Keratinocyte (primary cell): Measurements from ENCODE around the gene IDS. TPM values are rescaled to one million over a fixed set of nuclear protein-coding genes. Genes with fewer than 3 reads are reported as not detected.
"Not testable (repeated sequence)": the region's sequence is repeated elsewhere in the genome, so short reads cannot be mapped to it uniquely, and the experiment has no call there.

Experiments used
- DNase-seq: peaks from one replicate; pipeline ENCODE4 v3.0.0-alpha.2; 2011; ENCODE audit warnings: low read depth, missing footprints, low spot score
- FAIRE-seq: peaks from 2 replicates; lab custom pipeline; 2011; peaks lifted over from hg19 to GRCh38; lab: Jason Lieb, UNC
- H2AFZ ChIP-seq: 2 replicates; pipeline ENCODE4 v1.6.0; 2012; ENCODE audit warnings: low read length, control low read depth, inconsistent platforms; ENCODE audit not compliant: control insufficient read depth
- H3K27ac ChIP-seq: 2 replicates; pipeline ENCODE4 v1.5.1; 2011; ENCODE audit warnings: low read length; ENCODE audit not compliant: control insufficient read depth, insufficient read depth
- H3K27me3 ChIP-seq: 3 replicates; pipeline ENCODE4 v1.6.0; 2011; ENCODE audit warnings: low read length; ENCODE audit not compliant: control insufficient read depth, insufficient read depth; ENCODE audit errors: extremely low read depth
- H3K36me3 ChIP-seq, 2 experiments: 2 replicates in 1 of 2; 3 replicates in 1 of 2; pipeline ENCODE4 v1.5.1; 2011; ENCODE audit warnings: low read length in 2 of 2, mild to moderate bottlenecking in 1 of 2; ENCODE audit not compliant: control insufficient read depth in 2 of 2, insufficient read depth in 2 of 2; ENCODE audit errors: extremely low read depth in 1 of 2
- H3K4me1 ChIP-seq: 3 replicates; pipeline ENCODE4 v1.5.1; 2011; ENCODE audit warnings: low read length; ENCODE audit not compliant: control insufficient read depth, insufficient read depth; ENCODE audit errors: extremely low read depth
- H3K4me2 ChIP-seq: 3 replicates; pipeline ENCODE4 v1.6.0; 2011; ENCODE audit warnings: low read depth, low read length; ENCODE audit not compliant: control insufficient read depth, insufficient read depth; ENCODE audit errors: extremely low read depth
- H3K4me3 ChIP-seq, 3 experiments: fragments of 200-600 bp in 1 of 3; sonication (generic) in 1 of 3; 2 replicates in 2 of 3; 3 replicates in 1 of 3; pipeline ENCODE4 v1.5.1; 2011 to 2016; ENCODE audit warnings: low read length in 3 of 3, mild to moderate bottlenecking in 3 of 3, control low read depth in 2 of 3, inconsistent platforms in 1 of 3, low read depth in 1 of 3, mixed read lengths in 1 of 3, mixed run types in 1 of 3, moderate library complexity in 1 of 3; ENCODE audit not compliant: control insufficient read depth in 2 of 3, insufficient read depth in 2 of 3; ENCODE audit errors: extremely low read depth in 1 of 3
- H3K79me2 ChIP-seq: 2 replicates; pipeline ENCODE4 v1.6.0; 2012; ENCODE audit warnings: low read length; ENCODE audit not compliant: control insufficient read depth, insufficient read depth
- H3K9ac ChIP-seq: 3 replicates; pipeline ENCODE4 v1.6.0; 2011; ENCODE audit warnings: low read length; ENCODE audit not compliant: control insufficient read depth, insufficient read depth; ENCODE audit errors: extremely low read depth
- H3K9me1 ChIP-seq: 3 replicates; pipeline ENCODE4 v1.6.0; 2011; ENCODE audit warnings: low read length; ENCODE audit not compliant: control insufficient read depth, insufficient read depth; ENCODE audit errors: extremely low read depth
- H3K9me3 ChIP-seq: 2 replicates; pipeline ENCODE4 v1.5.1; 2012; ENCODE audit warnings: low read depth, low read length; ENCODE audit not compliant: control insufficient read depth
- H4K20me1 ChIP-seq: 3 replicates; pipeline ENCODE4 v1.6.0; 2011; ENCODE audit warnings: low read length; ENCODE audit not compliant: control insufficient read depth, insufficient read depth; ENCODE audit errors: extremely low read depth
- CTCF ChIP-seq, 3 experiments: IDR thresholded peaks in 1 of 3; conservative IDR thresholded peaks in 1 of 3; optimal IDR thresholded peaks in 1 of 3; 2 replicates in 2 of 3; 3 replicates in 1 of 3; pipeline versions ENCODE3 to v1.5.1; 2011; ENCODE audit warnings: low read length in 3 of 3, mild to moderate bottlenecking in 3 of 3, moderate library complexity in 2 of 3, control low read depth in 1 of 3, inconsistent platforms in 1 of 3; ENCODE audit not compliant: insufficient read depth in 2 of 3; ENCODE audit errors: extremely low read depth in 1 of 3
- EZH2 ChIP-seq: IDR thresholded peaks from one replicate; pipeline ENCODE4 v1.6.1; 2012; ENCODE audit warnings: inconsistent platforms, mild to moderate bottlenecking, low read length, moderate library complexity
- dilution Hi-C: fragments of 300-500 bp; cut with MboI; formaldehyde crosslinking; loops from one replicate; pipeline ENCODE4 v1.7.0; 2020; ENCODE audit warnings: low sequenced_read_pairs; ENCODE audit not compliant: extremely low pct_ligation_motif_present
- polyA plus RNA-seq, 5 experiments: library from polyadenylated mRNA; depleted of rRNA in 3 of 5; stranded (reverse) in 3 of 5; stranded (forward) in 1 of 5; unstranded in 1 of 5; fragments of >200 nt; gene quantifications; 1 replicate in 1 of 5; 2 replicates in 3 of 5; 3 replicates in 1 of 5; pipeline versions ENCODE4 v1.2.1 to v1.2.3, GENCODE V29; 2011 to 2012; ENCODE audit warnings: missing spikeins in 2 of 5, low read depth in 1 of 5, low replicate concordance in 1 of 5

The IDS gene
- polyA plus RNA-seq, 1 donor (not counting 4 experiments of a cell fraction or from before 2014, with no cell fraction given) = 59.7 TPM

- no peak overlapping the region for H3K9ac ChIP-seq
- H3K9me3 ChIP-seq = no peaks in the 10 kb centered on the region
- DNase-seq = no peak
Observed at GRCh38 chrX:149505671-149506070, 565 bp upstream of the IDS start.

GRCh38 chrX:149504226-149504914, 736 bp downstream of the IDS start:
- TF ChIP-seq EZH2 (no peak), CTCF (optimal IDR thresholded peaks at IDR 0.05 in 1 of 3, IDR thresholded peaks at IDR 0.05 in 1 of 3, conservative IDR thresholded peaks at IDR 0.05 in 1 of 3; ENCODE audit: extremely low read depth in 1 of 3, insufficient read depth in 2 of 3, low read length in 3 of 3) (peak; percentile 35 to 53 (median 52))
- Histone ChIP-seq H3K27ac (peak overlapping the region; percentile 69), H3K36me3 (peaks cover 8 to 10% of the 10 kb centered on the region in 2 experiments), H3K9me3 (no peaks in the 10 kb centered on the region), H4K20me1 (no peaks in the 10 kb centered on the region), H3K9me1 (no peaks in the 10 kb centered on the region), H2AFZ (no peak overlapping the region), H3K79me2 (peaks cover 9% of the 10 kb centered on the region), H3K27me3 (no peaks in the 10 kb centered on the region), H3K4me3 (peak overlapping the region; percentile 60 to 65 (median 62)), H3K4me2 (peak overlapping the region; percentile 26), H3K9ac (peak overlapping the region; percentile 79), H3K4me1 (peaks cover 17% of the 10 kb centered on the region)
- DNase-seq (no peak), FAIRE-seq (no peak)
- dilution Hi-C loops = no loop called here

More at GRCh38 chrX:149505671-149506070, 565 bp upstream of the IDS start:
- Histone ChIP-seq H2AFZ (no peak overlapping the region), H3K27me3 (no peaks in the 10 kb centered on the region), H3K4me3 (no peak overlapping the region), H3K36me3 (peaks cover 5 to 8% of the 10 kb centered on the region in 2 experiments), H3K79me2 (peaks cover 9% of the 10 kb centered on the region), H3K4me2 (peak overlapping the region; percentile 46), H4K20me1 (no peaks in the 10 kb centered on the region), H3K9me1 (no peaks in the 10 kb centered on the region), H3K4me1 (peaks cover 20% of the 10 kb centered on the region), H3K27ac (peak overlapping the region; percentile 27)
- FAIRE-seq = no peak
- dilution Hi-C loops = no loop called here
- TF ChIP-seq EZH2 = no peak

- H3K9me1 ChIP-seq, H3K4me2 ChIP-seq, DNase-seq, H2AFZ ChIP-seq, H3K27me3 ChIP-seq, H3K4me3 ChIP-seq, H3K9me3 ChIP-seq, H4K20me1 ChIP-seq, H3K36me3 ChIP-seq, H3K27ac ChIP-seq, dilution Hi-C loops, H3K9ac ChIP-seq, H3K79me2 ChIP-seq: not testable (repeated sequence)
- FAIRE-seq = peak; percentile 92
- H3K4me1 ChIP-seq = peaks cover 17% of the 10 kb centered on the region
Observed at GRCh38 chrX:149503446-149503845, 1.7 kb downstream of the IDS start.

GRCh38 chrX:149502923-149503322, 2.2 kb downstream of the IDS start:
- DNase-seq, H3K36me3 ChIP-seq, H3K27me3 ChIP-seq, H3K9ac ChIP-seq, H3K4me2 ChIP-seq, H3K9me3 ChIP-seq, dilution Hi-C loops, H2AFZ ChIP-seq, H4K20me1 ChIP-seq, FAIRE-seq, H3K79me2 ChIP-seq, H3K27ac ChIP-seq, H3K9me1 ChIP-seq, H3K4me3 ChIP-seq: not testable (repeated sequence)
- peaks cover 19% of the 10 kb centered on the region for H3K4me1 ChIP-seq
